MG63 (cell line): Measurements from ENCODE around the gene ARL4C. TPM values are rescaled to one million over a fixed set of nuclear protein-coding genes. Genes with fewer than 3 reads are reported as not detected.
"Not testable (repeated sequence)": the region's sequence is repeated elsewhere in the genome, so short reads cannot be mapped to it uniquely, and the experiment has no call there.

Experiments used
- DNase-seq: peaks from one replicate; pipeline ENCODE4 v3.0.0-alpha.2; 2020
- H3K27me3 ChIP-seq: fragments of 250-450 bp; sonication (Bioruptor Pico); 2 replicates; pipeline ENCODE4 v1.5.1; 2020; ENCODE audit warnings: mild to moderate bottlenecking, moderate library complexity
- H3K36me3 ChIP-seq: fragments of 250-450 bp; sonication (Bioruptor Pico); 2 replicates; pipeline ENCODE4 v1.5.1; 2020; ENCODE audit warnings: mild to moderate bottlenecking, moderate library complexity
- H3K4me3 ChIP-seq: fragments of 250-450 bp; sonication (Bioruptor Pico); 2 replicates; pipeline ENCODE4 v1.5.1; 2020; ENCODE audit warnings: mild to moderate bottlenecking, moderate library complexity
- H3K9me3 ChIP-seq: fragments of 250-450 bp; sonication (Bioruptor Pico); 2 replicates; pipeline ENCODE4 v1.5.1; 2020; ENCODE audit warnings: mild to moderate bottlenecking, moderate library complexity
- total RNA-seq: library from RNA; depleted of rRNA; stranded (reverse); fragments of >200 nt; shearing (Covaris generic); gene quantifications from 2 replicates; pipeline ENCODE4 v1.2.3, GENCODE V29; 2014; ENCODE audit warnings: low replicate concordance

Gene ARL4C
- total RNA-seq, 1 experiment from 2014 or later: 1.8 TPM

DNA sequence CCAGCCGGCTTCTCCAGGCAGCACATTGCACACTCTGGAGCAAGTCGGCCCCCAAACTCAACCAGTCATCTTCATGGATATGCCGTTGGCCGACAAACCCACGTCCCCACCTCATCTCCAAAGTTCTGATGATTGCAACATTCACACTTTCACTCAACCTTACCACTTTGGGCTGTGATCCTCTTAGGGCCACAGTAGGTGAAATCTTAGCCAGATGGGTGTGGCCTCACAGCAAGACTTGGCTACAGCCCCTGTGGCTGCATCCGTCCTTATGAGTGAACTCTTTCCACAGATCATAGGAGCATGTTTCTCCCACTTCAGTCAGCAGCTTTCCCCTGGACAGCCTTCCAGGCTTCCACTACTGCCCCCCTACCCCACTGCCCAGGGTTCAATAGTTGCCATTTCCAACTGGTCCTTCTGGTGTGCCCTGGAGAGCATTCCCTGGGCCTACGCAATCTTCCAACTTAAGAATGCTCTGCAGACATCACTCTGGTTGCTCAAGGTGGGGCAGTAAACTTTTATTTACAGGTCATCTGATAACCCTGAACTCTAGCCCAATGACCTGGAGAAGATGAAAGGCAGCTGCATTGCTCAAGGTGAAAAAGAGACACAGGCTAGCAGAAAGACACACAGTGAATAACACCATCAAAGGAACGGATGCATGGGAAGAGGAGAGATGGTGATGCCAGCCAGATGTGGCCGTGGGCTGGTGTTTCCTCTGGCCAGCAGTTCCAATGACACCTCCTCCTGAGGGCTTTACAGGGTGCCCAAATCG, 34.5 kb downstream of the ARL4C start:
- Histone ChIP-seq H3K36me3 (no peaks in the 10 kb centered on the region), H3K27me3 (no peaks in the 10 kb centered on the region), H3K4me3 (no peak overlapping the region), H3K9me3 (peaks cover 20% of the 10 kb centered on the region)
- no peak for DNase-seq

DNA sequence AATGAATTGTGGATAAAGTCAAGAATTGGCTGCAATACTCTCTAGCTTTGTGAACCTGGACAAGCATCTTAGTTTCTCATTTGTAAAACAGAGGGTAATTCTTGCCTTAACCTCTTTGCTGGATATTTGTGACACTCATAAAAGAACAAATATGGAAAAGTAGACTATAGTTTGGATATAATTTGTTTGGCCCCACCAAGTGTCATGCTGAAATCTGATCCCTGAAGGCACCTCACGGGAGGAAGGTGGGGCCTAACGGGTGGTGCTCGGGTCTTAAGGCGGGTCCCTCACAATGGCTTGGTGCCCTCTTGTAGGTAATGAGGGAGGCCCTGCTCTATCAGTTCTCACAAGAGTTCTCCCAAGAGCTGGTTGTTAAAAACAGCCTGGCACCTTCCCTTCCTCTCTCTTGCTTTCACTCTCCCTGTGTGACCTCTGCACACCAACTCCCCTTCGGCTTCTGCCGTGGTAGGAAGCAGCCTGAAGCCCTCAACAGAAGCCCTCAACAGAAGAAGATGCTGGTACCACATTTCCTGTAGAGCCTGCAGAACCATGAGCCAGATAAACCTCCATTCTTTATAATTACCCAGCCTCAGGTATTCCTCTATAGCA, 37.4 kb downstream of the ARL4C start:
- Histone ChIP-seq H3K4me3 (no peak overlapping the region), H3K9me3 (peaks cover 22% of the 10 kb centered on the region)

DNA sequence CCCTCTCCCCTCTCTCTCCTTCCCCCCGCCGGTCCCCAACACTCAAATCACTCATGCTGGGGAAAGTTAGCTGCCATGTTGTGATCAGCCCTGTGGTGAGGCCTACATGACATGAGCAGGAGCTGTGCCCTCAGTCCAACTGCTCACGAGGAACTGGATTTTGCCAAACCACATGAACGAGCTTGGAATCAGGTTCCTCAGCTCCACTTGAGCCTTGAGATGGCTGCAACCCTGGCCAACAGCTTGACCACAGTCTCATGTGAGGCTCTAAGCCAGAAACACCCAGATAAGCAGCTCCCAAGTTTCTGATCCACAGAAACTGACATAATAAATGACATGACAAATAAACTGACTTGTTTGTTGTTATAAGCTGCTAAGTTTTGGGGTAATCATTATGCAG, 38.4 kb downstream of the ARL4C start:
- peaks cover 22% of the 10 kb centered on the region for H3K9me3 ChIP-seq

More for the DNA sequence above, 37.4 kb downstream of the ARL4C start:
- Histone ChIP-seq H3K36me3 (no peaks in the 10 kb centered on the region), H3K27me3 (no peaks in the 10 kb centered on the region)
- DNase-seq: no peak

DNA sequence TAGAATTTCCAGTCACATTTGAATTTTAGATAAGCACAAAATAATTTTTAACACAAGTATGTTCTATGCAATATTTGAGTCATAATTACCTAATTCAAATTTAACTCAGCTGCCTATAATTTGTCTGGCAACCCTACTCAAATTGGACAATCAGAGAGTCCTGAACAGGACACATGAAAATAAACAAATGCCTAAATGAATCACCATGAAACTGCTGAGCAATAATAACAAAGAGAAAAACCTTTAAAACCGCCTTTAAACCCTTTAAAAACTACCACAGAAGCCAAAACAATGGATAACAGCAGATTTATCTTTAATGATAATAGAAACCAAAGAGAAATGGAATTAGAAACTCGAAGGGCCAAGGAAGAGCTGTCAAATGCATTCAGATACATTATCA, 39.5 kb downstream of the ARL4C start:
- H3K9me3 ChIP-seq: peaks cover 22% of the 10 kb centered on the region
- H3K27me3 ChIP-seq: no peaks in the 10 kb centered on the region
- DNase-seq: no peak

More for the DNA sequence above, 38.4 kb downstream of the ARL4C start:
- no peaks in the 10 kb centered on the region for H3K27me3 ChIP-seq
- H3K36me3 ChIP-seq: no peaks in the 10 kb centered on the region
- DNase-seq: no peak
- no peak overlapping the region for H3K4me3 ChIP-seq

DNA sequence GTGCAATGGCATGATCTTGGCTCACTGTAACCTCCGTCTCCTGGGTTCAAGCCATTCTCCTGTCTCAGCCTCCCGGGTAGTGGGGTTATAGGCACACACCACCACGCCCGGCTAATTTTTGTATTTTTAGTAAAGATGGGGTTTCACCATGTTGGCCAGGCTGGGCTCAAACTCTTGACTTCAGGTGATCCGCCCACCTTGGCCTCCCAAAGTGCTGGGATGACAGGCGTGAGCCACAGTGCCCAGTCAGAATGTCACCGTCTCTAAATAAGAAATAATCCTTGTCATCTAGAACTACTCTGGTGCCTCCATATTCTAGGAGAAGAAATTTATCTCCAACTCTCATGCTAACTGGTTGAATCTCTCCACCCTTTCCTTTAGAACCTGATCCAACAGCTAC, 41.6 kb downstream of the ARL4C start:
- not testable (repeated sequence) for DNase-seq, H3K4me3 ChIP-seq, H3K36me3 ChIP-seq, H3K27me3 ChIP-seq
- H3K9me3 ChIP-seq: peaks cover 22% of the 10 kb centered on the region

More for the DNA sequence above, 39.5 kb downstream of the ARL4C start:
- no peaks in the 10 kb centered on the region for H3K36me3 ChIP-seq
- H3K4me3 ChIP-seq: no peak overlapping the region

DNA sequence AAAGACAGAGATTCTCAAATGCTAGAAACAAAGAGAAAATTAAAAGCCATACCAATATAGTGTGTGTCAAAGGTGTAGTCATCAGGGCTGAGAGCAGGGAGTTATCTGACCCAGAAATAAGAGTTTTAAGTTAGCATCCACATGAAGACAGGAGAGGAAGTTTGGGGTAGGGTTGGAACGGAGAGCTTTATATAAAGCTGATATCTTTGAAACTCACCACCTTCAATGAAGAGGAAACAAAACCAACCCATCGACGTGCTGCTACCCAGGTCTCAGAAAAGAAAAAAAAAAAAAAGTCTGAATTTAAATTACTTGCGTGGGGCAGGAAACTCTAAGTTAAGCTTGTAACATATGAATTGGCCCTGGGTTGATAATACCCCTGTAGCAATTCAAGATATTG, 42.4 kb downstream of the ARL4C start:
- H3K9me3 ChIP-seq: peaks cover 22% of the 10 kb centered on the region
- H3K27me3 ChIP-seq: no peaks in the 10 kb centered on the region
- H3K4me3 ChIP-seq: no peak overlapping the region
- no peaks in the 10 kb centered on the region for H3K36me3 ChIP-seq
- no peak for DNase-seq

DNA sequence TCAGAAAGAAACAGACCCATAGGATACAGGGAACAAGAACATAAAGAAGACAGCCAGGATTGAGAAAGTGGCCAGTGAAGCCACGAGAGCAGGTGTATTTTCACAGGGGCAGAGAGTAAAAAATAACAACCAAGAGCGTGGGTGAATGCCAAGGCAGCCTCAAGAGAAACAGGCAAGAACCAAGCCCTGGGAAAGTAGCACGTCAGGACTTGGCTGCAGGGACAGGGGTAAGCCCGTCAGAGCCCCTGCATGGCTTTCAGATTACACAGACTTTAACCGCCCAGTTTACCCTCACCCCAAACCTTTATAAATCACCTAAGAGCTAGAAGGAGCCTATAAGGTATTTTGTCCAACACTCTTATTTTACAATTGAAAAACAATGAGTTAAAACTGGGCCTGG, 43.7 kb downstream of the ARL4C start:
- H3K9me3 ChIP-seq: peaks cover 12% of the 10 kb centered on the region
- H3K27me3 ChIP-seq: no peaks in the 10 kb centered on the region
- no peak overlapping the region for H3K4me3 ChIP-seq
- no peak for DNase-seq
- H3K36me3 ChIP-seq: no peaks in the 10 kb centered on the region

DNA sequence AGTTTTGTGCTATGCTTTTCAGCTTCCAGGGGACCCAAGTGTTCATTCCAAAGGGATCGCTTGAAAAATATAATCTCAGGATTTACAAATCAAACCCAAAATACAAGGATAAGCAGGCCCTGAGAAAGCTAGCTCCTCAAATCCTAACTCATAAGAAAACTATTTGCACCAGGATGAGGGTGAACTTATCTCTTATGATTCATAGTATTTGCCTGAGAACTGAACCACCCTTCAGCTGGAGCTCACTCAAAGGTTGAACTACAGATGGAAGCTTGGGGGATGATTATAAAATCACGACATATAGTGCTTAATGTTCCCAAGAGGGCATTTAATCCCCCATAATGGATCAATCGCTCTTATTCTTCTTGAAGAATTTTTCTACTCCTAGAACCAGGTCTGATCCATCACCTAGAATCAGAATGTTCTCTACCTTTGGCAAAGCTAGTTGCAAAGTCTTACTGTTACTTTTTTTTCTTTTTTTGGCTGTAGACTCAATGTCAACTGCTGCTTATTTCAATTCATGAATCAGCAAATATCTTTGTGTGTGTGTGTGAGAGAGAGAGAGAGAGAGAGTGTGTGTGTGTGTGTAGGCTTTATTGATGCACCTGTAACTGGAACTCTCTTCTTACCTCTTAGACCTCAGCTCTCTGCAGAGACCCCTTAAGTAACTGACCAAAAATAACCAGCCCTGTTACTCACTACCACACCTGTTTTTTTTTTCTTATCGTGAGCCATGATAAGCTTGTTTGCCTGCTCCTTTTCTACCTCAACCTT, 44.8 kb downstream of the ARL4C start:
- H3K9me3 ChIP-seq: peaks cover 7% of the 10 kb centered on the region; the same call in 1 of the 2 replicates
- H3K27me3 ChIP-seq: no peaks in the 10 kb centered on the region
- no peak for DNase-seq
- no peaks in the 10 kb centered on the region for H3K36me3 ChIP-seq
- H3K4me3 ChIP-seq: no peak overlapping the region

DNA sequence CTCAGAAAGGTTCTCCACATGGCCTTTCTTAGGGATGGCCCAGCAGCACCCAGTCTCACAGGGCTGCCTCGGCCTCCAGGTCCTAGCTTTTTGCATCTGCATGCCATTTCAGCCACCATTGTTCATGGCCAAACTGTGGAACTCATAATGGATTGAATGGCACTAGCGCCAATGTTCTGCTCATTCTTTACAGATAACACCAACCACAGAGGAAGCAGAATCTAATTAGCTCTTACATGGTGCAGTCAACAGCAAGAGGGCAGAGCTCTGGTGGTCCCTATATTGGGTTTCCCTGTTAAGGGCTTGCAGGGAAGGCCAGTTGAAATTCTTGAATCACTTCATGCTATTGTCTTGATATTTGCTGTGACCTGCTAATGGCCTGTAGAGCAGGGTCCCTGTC, 45.6 kb downstream of the ARL4C start:
- peaks cover 4% of the 10 kb centered on the region; the same call in 1 of the 2 replicates for H3K9me3 ChIP-seq
- no peak for DNase-seq
- H3K27me3 ChIP-seq: no peaks in the 10 kb centered on the region
- no peak overlapping the region for H3K4me3 ChIP-seq
- no peaks in the 10 kb centered on the region for H3K36me3 ChIP-seq

DNA sequence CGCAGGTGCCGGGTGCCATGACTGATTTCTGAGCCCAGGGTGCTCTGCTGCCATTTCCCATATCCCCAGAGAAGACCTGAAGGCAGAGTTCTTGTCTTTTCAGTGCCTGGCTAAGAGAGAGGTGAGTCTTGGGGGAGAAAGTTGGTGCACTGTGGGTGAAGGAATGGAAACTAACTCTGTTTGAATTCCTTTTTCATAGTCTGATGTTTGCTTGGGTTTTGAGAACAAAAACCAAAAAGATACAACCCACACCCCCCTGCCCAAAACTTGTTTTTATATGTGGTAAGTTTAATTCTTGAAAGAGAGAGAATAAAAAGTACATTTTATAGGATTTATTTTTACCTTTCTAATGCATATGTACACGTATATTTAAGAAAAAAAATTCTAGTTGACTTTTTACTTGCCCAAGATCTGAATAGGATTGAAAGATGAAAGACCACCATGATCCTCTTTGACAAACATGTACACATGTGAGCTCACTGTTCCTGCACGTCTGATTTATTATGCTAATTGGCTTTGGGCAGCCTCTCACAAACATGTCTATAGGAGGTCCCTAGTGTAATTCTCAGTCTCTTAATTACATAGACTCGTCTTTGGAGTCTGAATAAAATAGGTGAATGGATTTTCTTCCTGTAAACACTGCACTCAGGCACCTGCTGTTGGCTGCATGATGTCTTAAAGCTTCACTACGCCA, 46.3 kb downstream of the ARL4C start:
- Histone ChIP-seq H3K9me3 (peaks cover 4% of the 10 kb centered on the region; the same call in 1 of the 2 replicates), H3K36me3 (no peaks in the 10 kb centered on the region)
- DNase-seq: no peak

DNA sequence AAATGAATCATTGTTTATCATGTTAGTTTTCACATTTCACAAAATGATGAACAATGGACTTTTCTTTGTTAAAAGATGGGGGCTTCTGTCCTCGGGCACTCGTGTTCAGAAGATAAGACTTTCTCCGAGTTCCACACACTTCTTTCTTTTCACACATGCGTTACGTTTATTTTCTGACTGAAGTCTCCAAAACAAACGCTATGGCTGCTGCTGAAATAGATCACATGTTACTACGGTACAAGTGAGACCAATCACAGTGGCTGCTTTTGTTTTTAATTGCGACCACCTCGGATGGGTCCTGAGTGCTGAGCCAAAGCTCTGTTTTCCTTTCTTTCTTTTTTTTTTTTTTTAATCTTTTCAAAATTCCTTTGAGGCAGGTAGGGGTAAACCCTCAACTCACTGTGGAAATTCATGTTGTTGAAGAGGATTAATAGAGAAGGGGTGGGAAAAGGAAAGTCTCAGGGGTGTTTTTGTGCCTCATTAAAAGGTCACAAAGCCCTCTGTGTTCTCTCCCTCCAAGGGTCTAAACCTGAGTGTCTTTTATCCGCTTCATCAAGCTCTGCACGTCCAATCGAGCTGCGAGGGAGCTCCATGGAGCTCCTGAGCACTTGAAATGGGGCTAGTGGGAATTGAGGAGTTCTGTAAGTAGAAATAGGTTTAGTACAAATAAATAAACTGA, 48.2 kb downstream of the ARL4C start:
- DNase-seq: no peak
- Histone ChIP-seq H3K4me3 (no peak overlapping the region), H3K36me3 (no peaks in the 10 kb centered on the region), H3K27me3 (no peaks in the 10 kb centered on the region), H3K9me3 (no peaks in the 10 kb centered on the region)

More for the DNA sequence above, 46.3 kb downstream of the ARL4C start:
- H3K4me3 ChIP-seq: no peak overlapping the region
- no peaks in the 10 kb centered on the region for H3K27me3 ChIP-seq

DNA sequence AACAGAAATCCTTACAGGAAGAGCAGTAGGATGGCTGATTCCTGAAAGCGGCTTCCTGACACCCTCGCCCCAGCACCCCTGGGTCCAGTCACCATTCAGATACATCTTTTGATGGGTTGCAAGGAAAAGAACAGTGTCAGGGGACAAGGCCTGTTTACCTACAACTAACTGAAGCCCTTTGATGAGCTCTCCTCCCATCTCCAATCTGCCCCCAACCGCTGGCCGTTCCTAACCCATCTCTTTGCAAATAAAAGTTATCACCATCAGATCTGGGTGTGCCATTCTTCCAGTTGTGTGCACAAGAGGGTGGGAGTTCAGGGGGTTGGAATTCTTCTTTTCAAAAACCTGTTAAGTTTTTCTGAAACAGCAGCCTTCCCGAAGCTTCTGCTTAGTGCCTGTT, 48.9 kb downstream of the ARL4C start:
- no peak overlapping the region for H3K4me3 ChIP-seq
- H3K36me3 ChIP-seq: no peaks in the 10 kb centered on the region
- H3K27me3 ChIP-seq: no peaks in the 10 kb centered on the region
- no peak for DNase-seq
- no peaks in the 10 kb centered on the region for H3K9me3 ChIP-seq

DNA sequence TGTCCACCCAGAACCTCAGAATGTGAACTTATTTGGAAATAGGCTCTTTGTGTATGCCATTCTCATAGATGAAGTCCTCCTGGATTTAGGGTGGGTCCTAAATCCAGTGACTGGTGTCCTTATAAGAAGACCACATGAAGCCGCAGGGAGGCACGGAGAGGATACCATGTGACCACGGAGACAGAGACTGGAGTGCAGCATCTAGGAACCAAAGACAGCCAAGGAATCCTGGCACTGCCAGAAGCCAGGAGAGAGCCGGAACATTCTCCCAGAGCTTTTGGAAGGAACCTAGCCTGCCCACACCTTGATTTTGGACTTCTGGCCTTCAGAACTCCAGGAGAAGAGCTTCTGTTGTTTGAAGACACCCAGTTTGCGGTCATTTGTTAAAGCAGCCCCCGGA, 49.7 kb downstream of the ARL4C start:
- H3K27me3 ChIP-seq: no peaks in the 10 kb centered on the region
- H3K36me3 ChIP-seq: no peaks in the 10 kb centered on the region
- H3K4me3 ChIP-seq: no peak overlapping the region
- H3K9me3 ChIP-seq: no peaks in the 10 kb centered on the region
- DNase-seq: no peak

DNA sequence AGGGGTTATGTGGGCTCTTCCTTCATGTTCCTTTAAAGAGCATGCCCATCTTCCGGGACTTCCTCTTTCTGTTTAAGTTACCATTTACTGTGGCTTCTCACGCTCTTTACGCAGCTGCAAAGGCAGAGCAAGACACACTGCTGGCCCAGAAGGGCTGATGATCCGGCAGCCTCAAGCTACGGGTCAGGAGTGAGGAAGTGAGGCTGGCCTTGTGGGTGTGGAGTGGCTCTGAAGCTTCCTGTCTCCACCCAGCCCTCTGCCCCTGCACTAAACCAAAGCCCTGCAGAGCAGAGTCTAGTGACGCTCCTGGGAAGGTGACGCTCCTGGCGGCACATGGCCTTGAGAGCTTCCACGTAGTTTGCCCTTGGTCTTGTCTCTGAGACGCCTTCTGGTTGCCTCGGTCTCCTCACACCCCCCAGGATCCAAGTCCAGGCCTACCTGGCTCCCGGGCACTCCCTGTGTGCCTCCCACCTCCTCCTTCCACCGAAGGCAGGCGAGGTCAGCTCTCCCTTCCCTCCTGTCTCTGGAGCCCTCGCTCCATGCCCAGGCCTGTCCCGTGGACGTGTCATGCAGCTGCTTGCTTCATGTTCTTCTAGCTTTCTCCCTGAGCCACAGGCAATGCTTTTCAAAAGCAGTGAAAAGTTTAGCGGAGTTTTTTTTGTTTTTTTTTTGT, 50.3 kb downstream of the ARL4C start:
- Histone ChIP-seq H3K9me3 (no peaks in the 10 kb centered on the region), H3K4me3 (no peak overlapping the region), H3K27me3 (no peaks in the 10 kb centered on the region), H3K36me3 (no peaks in the 10 kb centered on the region)
- DNase-seq: no peak

DNA sequence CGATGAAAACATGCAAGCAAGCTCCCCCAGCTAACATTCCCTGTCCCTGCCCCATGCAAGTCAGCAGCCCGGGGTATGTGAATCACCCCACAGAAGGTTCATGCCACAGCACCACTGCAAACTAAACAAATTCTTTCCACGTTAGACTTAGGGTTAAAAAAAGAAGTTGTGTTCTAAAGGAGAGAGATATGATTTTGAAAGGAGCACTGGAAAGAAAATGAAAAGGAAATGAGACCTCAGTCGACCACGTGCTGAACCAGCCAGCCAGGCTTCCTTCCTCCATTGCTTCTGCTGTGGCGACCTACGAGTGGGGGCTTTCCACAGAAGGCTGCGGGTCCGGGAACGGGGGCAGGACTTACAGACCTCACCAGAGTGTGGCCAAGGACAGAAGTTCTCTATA, 52.0 kb downstream of the ARL4C start:
- Histone ChIP-seq H3K27me3 (no peaks in the 10 kb centered on the region), H3K9me3 (no peaks in the 10 kb centered on the region), H3K4me3 (no peak overlapping the region), H3K36me3 (no peaks in the 10 kb centered on the region)
- peak; percentile 70 for DNase-seq

DNA sequence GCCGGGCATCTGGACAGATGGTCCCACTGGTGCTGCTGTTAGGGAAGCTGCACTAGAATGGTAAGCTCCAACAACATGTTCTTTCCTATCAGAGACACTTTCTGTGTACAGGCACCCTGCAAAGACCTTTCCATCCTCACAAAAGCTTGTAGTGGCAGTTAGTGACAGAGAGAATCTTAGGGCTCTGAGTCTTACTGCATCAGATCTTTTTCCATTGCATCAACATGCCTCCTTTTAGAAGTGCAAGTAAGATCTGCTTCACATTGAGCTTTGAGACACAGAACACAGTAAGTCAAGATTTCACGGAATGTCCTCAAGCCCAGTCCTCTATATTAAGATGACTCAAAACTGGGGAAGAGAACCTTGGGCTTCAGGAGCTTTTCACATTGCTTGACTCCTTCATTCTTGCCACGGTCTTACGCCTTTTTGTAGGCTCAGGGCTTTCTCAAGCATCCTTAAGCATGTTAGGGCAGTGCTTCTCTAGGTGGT, 52.6 kb downstream of the ARL4C start:
- no peaks in the 10 kb centered on the region for H3K27me3 ChIP-seq
- no peaks in the 10 kb centered on the region for H3K9me3 ChIP-seq
- H3K36me3 ChIP-seq: no peaks in the 10 kb centered on the region
- no peak overlapping the region for H3K4me3 ChIP-seq
- DNase-seq: no peak
